ENCODE results near the gene PGAP3.
A peak's percentile ranks its signal among the peaks of the same experiment; 100 is the strongest.

The PGAP3 gene

DNA sequence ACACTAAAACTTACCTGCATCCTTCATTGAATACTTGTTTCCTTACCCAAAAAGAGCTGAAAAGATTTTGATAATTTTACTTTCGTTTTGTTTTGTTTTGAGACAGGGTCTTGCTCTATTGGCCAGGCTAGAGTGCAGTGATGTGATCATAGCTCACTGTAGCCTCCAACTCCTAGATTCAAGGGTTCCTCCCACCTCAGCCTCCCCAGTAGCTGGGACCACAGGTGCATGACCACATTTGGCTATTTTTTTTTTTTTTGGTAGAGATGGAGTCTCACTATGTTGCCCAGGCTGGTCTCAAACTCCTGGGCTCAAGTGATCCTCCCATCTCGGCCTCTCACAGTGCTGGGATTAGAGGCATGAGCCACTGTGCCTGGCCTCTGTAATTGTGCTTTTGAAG is 32.8 kb downstream of the PGAP3 start:
- DNase-seq, result no peak

DNA sequence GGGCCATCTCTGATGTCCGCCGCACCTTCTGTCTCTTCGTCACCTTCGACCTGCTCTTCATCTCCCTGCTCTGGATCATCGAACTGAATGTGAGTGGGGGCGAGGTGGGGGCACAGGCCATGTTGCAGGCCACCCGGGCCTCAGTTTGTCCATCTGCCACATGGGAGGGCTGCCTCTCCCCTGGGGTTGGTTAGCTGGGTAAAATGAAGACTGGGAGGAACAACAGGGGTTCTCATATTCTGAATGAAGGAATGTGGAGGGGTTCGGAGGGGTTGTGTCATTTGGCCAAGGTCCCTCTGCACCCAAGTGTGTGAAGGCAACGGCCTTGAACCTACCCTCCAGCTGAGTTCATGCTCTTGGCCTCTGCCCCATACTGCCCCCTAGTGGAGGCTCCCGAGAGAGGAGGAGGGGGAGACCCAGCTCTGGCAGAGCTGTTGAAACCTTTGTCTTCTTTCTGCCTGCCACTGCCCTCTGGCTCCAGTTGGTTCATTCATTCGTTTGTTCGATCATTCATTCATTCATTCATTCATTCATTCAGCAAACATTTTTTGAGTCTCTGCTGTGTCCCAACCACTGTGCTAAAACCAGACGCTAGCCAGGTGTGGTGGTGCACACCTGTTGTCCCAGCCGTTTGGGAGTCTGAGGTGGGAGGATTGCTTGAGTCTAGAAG is 34.1 kb downstream of the PGAP3 start:
- no peak for DNase-seq

GRCh38 chr17:39653316-39653661 is 34.6 kb downstream of the PGAP3 start:
- no peak for DNase-seq

GRCh38 chr17:39652587-39653315 is 35.1 kb downstream of the PGAP3 start:
- DNase-seq, result no peak

GRCh38 chr17:39651923-39652586 is 35.8 kb downstream of the PGAP3 start:
- DNase-seq, result no peak

DNA sequence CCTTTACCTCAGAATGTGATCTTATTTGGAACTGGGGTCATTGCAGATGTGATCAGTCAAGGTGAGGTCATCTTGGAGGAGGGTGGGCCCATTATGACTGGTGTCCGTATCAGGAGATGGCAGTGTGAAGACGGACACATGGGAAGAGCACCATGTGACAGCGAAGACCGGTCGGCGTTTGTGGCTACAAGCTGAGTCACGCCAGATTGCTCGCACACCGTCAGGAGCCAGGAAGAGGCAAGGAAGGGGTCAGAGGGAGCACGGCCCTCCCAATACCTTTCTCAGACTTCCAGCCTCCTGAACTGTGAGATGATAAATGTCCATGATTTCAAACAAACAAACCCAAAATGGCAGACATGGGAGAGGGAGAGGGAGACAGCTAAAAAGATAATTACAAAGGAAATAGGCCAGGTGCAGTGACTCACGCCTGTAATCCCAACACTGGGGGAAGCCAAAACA is 37.7 kb downstream of the PGAP3 start:
- no peak for DNase-seq

- no peak for DNase-seq
Measured at GRCh38 chr17:39648616-39649366, 39.1 kb downstream of the PGAP3 start.

DNA sequence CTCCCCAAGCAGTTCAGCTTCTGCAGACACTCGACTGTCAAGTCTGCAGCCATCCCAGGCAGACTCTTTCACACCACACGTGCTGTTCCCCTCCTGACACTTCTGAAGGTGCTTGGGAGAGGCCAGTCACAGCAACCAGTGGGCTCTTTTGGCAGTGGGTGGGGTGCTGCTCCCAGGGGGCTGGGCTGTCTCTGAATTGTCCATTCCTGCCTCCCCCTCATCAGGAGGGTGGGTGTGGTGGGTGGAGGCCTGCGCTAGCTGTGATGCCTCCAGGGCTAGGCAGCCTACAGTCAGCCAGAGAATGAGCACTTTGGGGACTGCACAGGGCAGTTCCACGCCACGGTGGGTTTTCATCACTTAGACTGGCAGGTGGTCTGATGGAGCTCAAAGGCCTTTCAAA is 40.6 kb downstream of the PGAP3 start:
- DNase-seq, result no peak

- no peak for DNase-seq
Measured at GRCh38 chr17:39643271-39643670, 44.6 kb downstream of the PGAP3 start.

- no peak for DNase-seq
Measured at GRCh38 chr17:39642291-39643074, 45.4 kb downstream of the PGAP3 start.

DNA sequence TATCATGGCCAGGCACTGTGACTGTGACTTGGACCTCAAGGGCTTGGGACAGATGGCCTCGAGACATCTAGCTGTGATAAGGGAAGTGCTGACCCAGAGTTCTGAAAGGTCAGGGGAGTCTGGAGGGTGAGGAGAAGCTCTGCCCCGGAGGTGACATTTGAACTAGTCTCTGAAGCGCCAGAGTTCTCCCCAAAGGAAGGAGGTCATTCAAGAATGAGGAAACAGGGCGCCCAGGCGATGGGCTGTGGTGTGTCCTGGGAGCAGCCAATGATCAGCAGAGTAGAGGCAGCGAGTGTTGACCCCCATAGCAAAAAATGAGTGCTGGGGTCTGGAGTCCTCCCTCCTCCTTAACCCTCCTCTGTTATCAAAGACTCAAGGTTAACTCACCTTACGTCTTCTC is 46.0 kb downstream of the PGAP3 start:
- DNase-seq, result no peak

DNA sequence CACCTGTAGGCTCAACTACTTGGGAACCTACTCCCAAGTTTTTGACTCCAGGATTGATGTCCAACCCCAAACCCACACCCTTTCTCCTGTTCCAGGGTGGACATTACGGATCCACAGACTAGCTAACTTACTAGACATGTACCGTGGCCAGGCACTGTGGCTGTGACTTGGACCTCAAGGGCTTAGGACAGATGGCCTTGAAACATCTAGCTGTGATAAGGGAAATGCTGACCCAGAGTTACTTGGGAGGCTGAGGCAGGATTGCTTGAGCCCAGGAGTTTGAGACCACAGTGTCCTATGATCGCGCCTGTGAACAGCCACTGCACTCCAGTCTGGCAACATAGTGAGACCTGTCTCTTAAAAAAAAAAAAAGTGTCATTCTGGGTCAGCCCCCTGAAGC is 46.8 kb downstream of the PGAP3 start:
- DNase-seq, result no peak

DNA sequence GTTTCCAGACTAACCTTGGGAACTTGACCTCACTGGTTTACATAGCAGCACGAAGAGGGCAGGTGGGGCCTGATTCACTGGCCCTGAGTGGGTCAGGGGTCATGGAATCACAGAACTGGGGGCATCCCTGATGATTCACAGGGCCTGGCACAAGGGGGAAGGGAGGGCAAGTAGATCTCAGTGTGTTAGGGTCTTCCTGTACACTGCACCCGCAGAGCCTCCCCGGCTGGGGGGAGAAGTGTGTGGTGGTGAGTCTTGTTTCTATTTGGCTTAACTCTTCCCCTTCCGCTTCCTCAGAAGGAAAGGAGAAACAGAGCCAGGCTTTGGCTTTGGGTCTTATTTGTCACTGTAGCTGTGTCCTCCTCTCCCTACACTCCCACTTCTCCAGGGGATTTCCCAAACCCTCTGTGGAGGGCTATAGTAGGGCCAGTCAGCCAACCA is 47.2 kb downstream of the PGAP3 start:
- DNase-seq, result no peak

DNA sequence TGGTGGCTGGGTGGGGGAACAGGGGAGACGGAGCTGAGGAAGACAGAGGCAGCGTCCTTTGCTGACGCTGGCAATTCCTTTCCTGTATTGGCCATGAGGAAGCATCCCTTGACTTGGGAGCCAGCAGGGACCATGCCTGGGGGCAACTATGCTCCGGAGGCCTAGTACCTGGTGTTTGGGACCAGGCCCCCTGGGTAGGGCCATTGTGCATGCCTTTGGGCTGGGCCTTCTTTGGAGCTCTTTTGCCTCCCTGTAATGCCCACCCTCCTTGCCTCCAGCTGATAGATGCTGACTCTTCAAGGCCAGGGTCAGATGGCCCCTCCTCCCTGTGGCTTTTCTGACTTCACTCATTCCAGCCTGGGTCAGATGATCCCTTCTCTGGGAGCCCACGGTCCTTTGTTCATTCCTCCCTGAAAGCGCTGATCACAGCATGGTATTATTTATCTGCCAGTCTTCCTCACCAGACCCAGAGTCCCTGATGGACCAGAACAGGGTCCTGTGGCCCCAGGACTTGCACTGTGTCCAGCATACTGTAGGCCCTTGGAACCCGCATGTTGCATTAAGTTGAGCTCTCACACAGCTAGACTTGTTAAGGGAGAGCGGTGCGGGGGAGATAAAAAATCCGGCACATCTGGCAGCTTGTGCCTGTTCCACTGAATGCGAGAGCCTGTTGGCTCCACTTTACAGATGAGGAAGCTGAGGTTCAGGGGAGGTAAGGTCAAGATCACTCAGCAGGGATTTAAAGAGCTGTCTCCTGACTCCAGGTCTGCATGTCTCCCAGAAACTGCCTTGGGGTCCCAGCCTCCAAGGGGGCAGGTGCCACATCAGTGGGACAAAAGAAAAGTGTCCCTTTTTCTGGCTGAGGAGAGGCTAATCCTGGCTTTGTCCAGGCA is 48.0 kb downstream of the PGAP3 start:
- no peak for DNase-seq

GRCh38 chr17:39639043-39639442 is 48.8 kb downstream of the PGAP3 start:
- no peak for DNase-seq

GRCh38 chr17:39638317-39638716 is 49.5 kb downstream of the PGAP3 start:
- no peak for DNase-seq

DNA sequence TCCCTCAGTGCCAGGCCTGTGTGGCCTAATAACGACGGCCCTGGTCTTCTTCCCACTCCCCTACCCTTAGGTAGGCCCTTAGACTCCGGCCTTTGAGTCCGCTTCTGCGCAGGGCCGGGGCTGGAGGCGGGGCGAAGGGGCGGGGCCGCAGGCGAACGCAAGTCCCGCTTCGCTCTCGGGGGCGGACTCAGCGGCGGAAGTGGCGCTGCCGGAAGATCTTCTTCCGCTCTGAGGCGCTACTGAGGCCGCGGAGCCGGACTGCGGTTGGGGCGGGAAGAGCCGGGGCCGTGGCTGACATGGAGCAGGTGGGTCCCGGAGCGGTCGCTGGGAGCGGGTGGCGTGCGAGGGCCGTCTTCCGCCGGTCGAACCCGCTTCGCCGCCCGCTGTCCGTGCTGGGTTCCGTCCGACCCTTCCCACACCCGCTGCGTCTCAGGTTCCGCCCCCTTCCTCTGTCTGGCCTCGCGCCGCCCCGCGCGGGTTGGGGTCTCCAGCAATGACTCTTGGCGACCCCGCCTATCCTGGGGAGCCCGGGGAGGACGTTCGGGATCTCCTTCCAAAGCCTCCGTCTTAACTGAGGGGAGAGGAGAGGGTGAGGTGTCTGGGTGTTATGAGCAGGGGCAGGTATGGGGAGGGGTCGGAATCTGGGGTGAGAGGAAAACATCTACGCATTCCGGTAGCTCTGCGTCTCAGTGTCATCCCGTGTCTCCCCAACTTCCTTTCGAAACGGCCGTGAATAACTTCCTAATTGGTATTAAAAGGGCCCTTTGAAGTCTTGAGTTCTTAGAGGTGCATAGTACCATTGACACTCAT is 50.7 kb downstream of the PGAP3 start, which contains the start of gene STARD3:
Gene STARD3 (plus strand): TSS at position 218 of the 810 bp plus-strand sequence. CDS start 16,388 bp downstream, outside the sequence.
- DNase-seq, result peak; percentile 32

DNA sequence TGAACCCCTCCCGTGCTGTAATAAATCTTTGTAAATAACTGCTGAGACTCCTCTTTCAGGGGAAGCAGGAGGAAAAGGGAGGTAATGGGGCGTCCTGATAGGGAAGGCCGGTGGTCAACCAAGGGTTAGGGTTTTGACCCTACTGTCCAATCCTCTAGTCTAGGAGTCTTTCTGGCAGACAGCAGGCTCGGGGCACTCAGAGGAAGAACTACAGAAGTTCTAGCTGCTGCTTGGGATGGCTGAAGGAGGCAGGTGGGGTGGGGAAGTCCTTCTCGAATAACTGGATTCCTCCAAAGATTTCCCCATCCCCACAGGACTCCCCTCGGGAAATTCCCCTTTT is 51.3 kb downstream of the PGAP3 start:
- DNase-seq, result no peak

DNA sequence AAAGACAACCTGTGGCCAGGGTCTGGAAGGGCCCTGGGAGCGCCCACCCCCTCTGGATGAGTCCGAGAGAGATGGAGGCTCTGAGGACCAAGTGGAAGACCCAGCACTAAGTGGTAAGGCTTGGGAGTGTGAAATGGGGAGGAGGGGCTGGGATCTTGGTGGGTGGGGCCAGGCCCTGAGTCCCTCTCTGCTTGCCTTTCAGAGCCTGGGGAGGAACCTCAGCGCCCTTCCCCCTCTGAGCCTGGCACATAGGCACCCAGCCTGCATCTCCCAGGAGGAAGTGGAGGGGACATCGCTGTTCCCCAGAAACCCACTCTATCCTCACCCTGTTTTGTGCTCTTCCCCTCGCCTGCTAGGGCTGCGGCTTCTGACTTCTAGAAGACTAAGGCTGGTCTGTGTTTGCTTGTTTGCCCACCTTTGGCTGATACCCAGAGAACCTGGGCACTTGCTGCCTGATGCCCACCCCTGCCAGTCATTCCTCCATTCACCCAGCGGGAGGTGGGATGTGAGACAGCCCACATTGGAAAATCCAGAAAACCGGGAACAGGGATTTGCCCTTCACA is 52.2 kb downstream of the PGAP3 start:
- DNase-seq, result no peak

DNA sequence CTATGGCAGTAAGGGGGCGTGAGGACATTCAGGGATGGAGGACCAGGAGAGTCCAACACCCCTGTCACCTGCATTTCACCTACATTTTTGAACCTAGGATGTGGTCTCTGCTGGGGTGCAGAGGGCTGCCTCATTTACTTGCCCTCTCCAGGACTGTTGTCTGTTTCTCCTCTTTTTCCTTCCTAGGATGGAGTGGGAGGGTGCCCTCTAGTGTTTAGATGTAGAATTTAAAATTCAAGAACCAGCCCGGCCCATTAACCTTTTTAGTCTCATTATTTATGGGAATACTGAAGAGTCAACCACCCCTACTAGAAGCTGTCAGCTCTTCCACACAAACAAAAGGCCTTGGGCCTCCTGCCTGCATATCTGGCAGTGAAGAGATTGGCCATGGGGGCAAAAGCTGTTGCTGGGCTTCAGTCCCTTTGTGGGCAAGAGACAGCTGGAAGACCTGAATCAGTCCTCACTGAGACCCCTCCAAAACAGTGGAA is 53.4 kb downstream of the PGAP3 start:
- DNase-seq, result no peak
